ENCODE data around the gene ADPRHL1. TPM values are rescaled to one million over a fixed set of nuclear protein-coding genes. Genes with fewer than 3 reads are reported as not detected.

The ADPRHL1 gene
- total RNA-seq, 1 experiment from 2014 or later = 2.7 TPM

DNA sequence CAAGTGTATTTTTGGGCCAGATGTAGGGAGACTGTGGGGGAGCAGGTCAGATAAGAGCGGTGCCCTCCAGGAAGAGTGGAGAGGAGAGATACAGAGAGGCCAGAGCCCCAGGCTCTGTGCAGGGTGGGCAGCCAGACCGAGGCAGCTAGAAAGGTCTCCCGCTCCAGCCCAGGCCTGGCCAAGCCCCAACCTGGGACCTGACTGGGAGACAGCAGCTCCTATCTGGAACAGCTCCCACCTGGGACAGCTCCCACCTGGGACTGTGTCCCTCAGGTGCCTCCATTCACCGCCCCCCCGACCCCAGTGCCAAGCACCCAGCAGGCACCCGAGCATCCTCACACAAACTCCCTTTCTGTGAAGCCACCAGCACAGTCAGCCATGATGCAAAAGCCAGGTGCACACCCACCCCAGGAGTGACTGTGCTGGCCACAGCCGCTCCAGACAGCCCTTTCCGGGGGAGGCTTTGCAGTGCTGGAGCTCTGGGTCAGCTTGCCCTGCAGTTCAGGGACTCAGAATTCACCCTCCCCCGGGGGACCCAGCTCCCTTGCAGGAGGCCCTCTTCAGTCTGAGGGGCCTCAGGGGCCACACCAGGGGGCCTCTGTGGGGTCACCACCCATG, 87.2 kb downstream of the ADPRHL1 start:
- peaks cover 16 to 34% of the 10 kb centered on the region in 2 experiments for H3K4me1 Mint-ChIP-seq
- no peak overlapping the region for H3K9ac ChIP-seq (ENCODE audit: extremely low read depth, insufficient read length, low read length)
- H3K27me3 Mint-ChIP-seq (ENCODE audit: low read depth) = no peaks in the 10 kb centered on the region
- no peak overlapping the region for H2BK20ac ChIP-seq (ENCODE audit: low read depth, low read length, poor library complexity, severe bottlenecking)
- H3T11ph ChIP-seq (ENCODE audit: low read length) = no peak overlapping the region
- no peak overlapping the region for H3K56ac ChIP-seq (ENCODE audit: insufficient read length, low read depth, low read length)
- no peak overlapping the region for H2AFZ ChIP-seq (ENCODE audit: low read length)
- H3K14ac ChIP-seq (ENCODE audit: insufficient read depth, low read length) = no peak overlapping the region
- no peak overlapping the region for H3K27ac ChIP-seq (ENCODE audit: insufficient read length, low read depth, low read length)
- no peak overlapping the region for H3K4me2 ChIP-seq (ENCODE audit: insufficient read depth, insufficient read length, low read length)
- no peaks in the 10 kb centered on the region; the same call in 1 of the 2 replicates for H3K4me1 ChIP-seq (ENCODE audit: insufficient read depth, low read length)
- no peak overlapping the region for H4K91ac ChIP-seq (ENCODE audit: insufficient read length, low read depth, low read length)
- H3K27ac Mint-ChIP-seq = peak overlapping the region in 2 of 3 experiments; percentile 67 to 94; a peak in 4 of 7 replicates
- H2BK12ac ChIP-seq (ENCODE audit: insufficient read length, low read depth, low read length) = no peak overlapping the region
- H2BK5ac ChIP-seq (ENCODE audit: insufficient read length, low read length) = no peak overlapping the region
- peaks cover 4 to 10% (median 8%) of the 10 kb centered on the region in 3 experiments; a peak in 6 of 7 replicates for H3K36me3 Mint-ChIP-seq (ENCODE audit: insufficient read depth in 1 of 3, low read depth in 3 of 3)
- H3K9me3 Mint-ChIP-seq = no peaks in the 10 kb centered on the region; a peak in 1 of 5 replicates
- no peak overlapping the region for H3K23ac ChIP-seq (ENCODE audit: insufficient read length, low read depth, low read length)
- peaks cover 9% of the 10 kb centered on the region; the same call in 1 of the 2 replicates for H3K79me2 ChIP-seq (ENCODE audit: insufficient read depth, low read length)
- H4K5ac ChIP-seq (ENCODE audit: insufficient read length, low read depth, low read length) = no peak overlapping the region
- no peaks in the 10 kb centered on the region for H4K20me1 ChIP-seq (ENCODE audit: control insufficient read depth, insufficient read depth, insufficient read length)
- no peaks in the 10 kb centered on the region for H3K27me3 ChIP-seq (ENCODE audit: insufficient read depth, low read length)
- H2AK5ac ChIP-seq (ENCODE audit: insufficient read length, low read length) = no peak overlapping the region
- DNase-seq = no peak
- H2BK120ac ChIP-seq (ENCODE audit: low read depth, low read length, poor library complexity, severe bottlenecking) = no peak overlapping the region
- H2BK15ac ChIP-seq (ENCODE audit: low read depth, low read length) = no peak overlapping the region
- no peak overlapping the region for H4K8ac ChIP-seq (replicated peaks; ENCODE audit: insufficient read length, low read depth, low read length)
- peaks cover 12% of the 10 kb centered on the region for H3K23me2 ChIP-seq (ENCODE audit: insufficient read length, low read depth, low read length, poor library complexity, severe bottlenecking)
- H3K18ac ChIP-seq (ENCODE audit: insufficient read length, low read depth, low read length) = no peak overlapping the region
- no CpG with 5 or more reads among the region's 9 CpGs for WGBS (ENCODE audit: extremely low coverage, insufficient read length, low lambda C conversion rate)
- H3K79me1 ChIP-seq (ENCODE audit: insufficient read depth, low read depth, low read length, poor library complexity, severe bottlenecking) = peaks cover 7% of the 10 kb centered on the region
- TF ChIP-seq, protein P1, sequence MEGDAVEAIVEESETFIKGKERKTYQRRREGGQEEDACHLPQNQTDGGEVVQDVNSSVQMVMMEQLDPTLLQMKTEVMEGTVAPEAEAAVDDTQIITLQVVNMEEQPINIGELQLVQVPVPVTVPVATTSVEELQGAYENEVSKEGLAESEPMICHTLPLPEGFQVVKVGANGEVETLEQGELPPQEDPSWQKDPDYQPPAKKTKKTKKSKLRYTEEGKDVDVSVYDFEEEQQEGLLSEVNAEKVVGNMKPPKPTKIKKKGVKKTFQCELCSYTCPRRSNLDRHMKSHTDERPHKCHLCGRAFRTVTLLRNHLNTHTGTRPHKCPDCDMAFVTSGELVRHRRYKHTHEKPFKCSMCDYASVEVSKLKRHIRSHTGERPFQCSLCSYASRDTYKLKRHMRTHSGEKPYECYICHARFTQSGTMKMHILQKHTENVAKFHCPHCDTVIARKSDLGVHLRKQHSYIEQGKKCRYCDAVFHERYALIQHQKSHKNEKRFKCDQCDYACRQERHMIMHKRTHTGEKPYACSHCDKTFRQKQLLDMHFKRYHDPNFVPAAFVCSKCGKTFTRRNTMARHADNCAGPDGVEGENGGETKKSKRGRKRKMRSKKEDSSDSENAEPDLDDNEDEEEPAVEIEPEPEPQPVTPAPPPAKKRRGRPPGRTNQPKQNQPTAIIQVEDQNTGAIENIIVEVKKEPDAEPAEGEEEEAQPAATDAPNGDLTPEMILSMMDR (conservative IDR thresholded peaks at IDR 0.05) = no peak
- H3K4me3 Mint-ChIP-seq = no peak overlapping the region
- H3K4ac ChIP-seq (ENCODE audit: low read depth, low read length) = no peak overlapping the region
- H3K9me3 ChIP-seq (ENCODE audit: control insufficient read depth, low read depth, low read length) = no peaks in the 10 kb centered on the region
